Panc1 (cell line): ENCODE measurements around the gene PARD3. TPM values are rescaled to one million over a fixed set of nuclear protein-coding genes. Genes with fewer than 3 reads are reported as not detected.
"Not testable (repeated sequence)": the region's sequence is repeated elsewhere in the genome, so short reads cannot be mapped to it uniquely, and the experiment has no call there.

Source experiments
- ATAC-seq: fragments of 200-7000 bp; cut with Tn5 transposase; 2 replicates; pipeline ENCODE4 v1.9.1; 2020; ENCODE audit warnings: mild to moderate bottlenecking, moderate library complexity
- BruUV-seq: library from RNA; stranded (reverse); fragments of 400-500 nt; replicated peaks from 2 replicates; lab custom pipeline; 2021; lab: Mats Ljungman, UMichigan
- CTCF ChIA-PET: fragments of 300-600 bp; sonication (Branson Sonifier 250); formaldehyde crosslinking; loops from one replicate; lab custom pipeline; 2022; ENCODE audit warnings: antibody characterized with exemption; lab: Charles Lee
- POLR2A ChIA-PET: fragments of 300-600 bp; sonication (Branson Sonifier 250); formaldehyde crosslinking; loops from one replicate; lab custom pipeline; 2022; ENCODE audit warnings: antibody characterized with exemption; lab: Charles Lee
- DNase-seq: peaks from one replicate; pipeline ENCODE4 v3.0.0-alpha.2; 2010; ENCODE audit warnings: low read depth, low spot score
- H3K27ac ChIP-seq: 2 replicates; pipeline ENCODE4 v1.5.1; 2011; ENCODE audit warnings: mild to moderate bottlenecking, low read length, inconsistent platforms
- H3K27me3 ChIP-seq: fragments of 200-500 bp; sonication (Bioruptor generic); 2 replicates; pipeline ENCODE4 v1.6.0; 2014; ENCODE audit warnings: low read length, inconsistent platforms; ENCODE audit not compliant: control insufficient read depth, insufficient read depth
- H3K36me3 ChIP-seq: fragments of 200-500 bp; sonication (Bioruptor generic); 2 replicates; pipeline ENCODE4 v1.5.1; 2014; ENCODE audit warnings: inconsistent platforms, mild to moderate bottlenecking, low read length, moderate library complexity; ENCODE audit not compliant: control insufficient read depth, insufficient read depth
- H3K4me1 ChIP-seq: 2 replicates; pipeline ENCODE4 v1.5.1; 2011; ENCODE audit warnings: inconsistent platforms, mild to moderate bottlenecking, low read length, moderate library complexity; ENCODE audit not compliant: control insufficient read depth, insufficient read depth
- H3K4me3 ChIP-seq, 2 experiments: 2 replicates each; pipeline ENCODE4 v1.5.1; 2011 to 2012; ENCODE audit warnings: low read depth in 2 of 2, low read length in 2 of 2, mild to moderate bottlenecking in 2 of 2, inconsistent platforms in 1 of 2, moderate library complexity in 1 of 2
- H3K9me3 ChIP-seq: fragments of 200-500 bp; sonication (Bioruptor generic); 2 replicates; pipeline ENCODE4 v1.5.1; 2014; ENCODE audit warnings: low read depth, mild to moderate bottlenecking, inconsistent platforms, low read length, moderate library complexity; ENCODE audit not compliant: control insufficient read depth, insufficient read depth
- CTCF ChIP-seq: fragments of 450-650 bp; IDR thresholded peaks from 2 replicates; pipeline ENCODE4 v1.5.1; 2017; ENCODE audit warnings: mild to moderate bottlenecking
- POLR2AphosphoS5 ChIP-seq: IDR thresholded peaks from 2 replicates; pipeline ENCODE4 v1.6.1; 2012; ENCODE audit warnings: mild to moderate bottlenecking, low read depth, low read length, moderate library complexity
- SIN3A ChIP-seq: IDR thresholded peaks from 2 replicates; pipeline ENCODE4 v1.6.1; 2012; ENCODE audit warnings: low read depth, mild to moderate bottlenecking, low read length, moderate library complexity, borderline replicate concordance; ENCODE audit not compliant: insufficient read depth
- TCF7L2 ChIP-seq: IDR thresholded peaks from 2 replicates; pipeline ENCODE4 v1.6.1; 2011; ENCODE audit warnings: mild to moderate bottlenecking, low read depth, low read length, inconsistent platforms
- in situ Hi-C: cut with HindIII; loops from 2 replicates; pipeline ENCODE4 v1.10.0; 2016; ENCODE audit warnings: low sequenced_read_pairs, low pct_unique_long_range_greater_than_20kb
- intact Hi-C: fragments of 100-400 bp; cut with micrococcal nuclease; formaldehyde crosslinking; loops from one replicate; pipeline ENCODE4 v1.10.0; 2022; ENCODE audit not compliant: unreplicated experiment
- total RNA-seq: library from RNA; stranded (reverse); gene quantifications from one replicate; pipeline ENCODE4 v1.2.1, GENCODE V29; 2021; ENCODE audit not compliant: unreplicated experiment
- TF ChIP-seq, protein P1 (sequence below), 2 experiments: IDR thresholded peaks; 2 replicates each; pipeline ENCODE4 v1.6.1; 2011 to 2012; ENCODE audit warnings: low read depth in 2 of 2, control low read depth in 1 of 2, low read length in 1 of 2, mild to moderate bottlenecking in 1 of 2, moderate library complexity in 1 of 2; ENCODE audit not compliant: insufficient read depth in 1 of 2

PARD3 gene
- total RNA-seq, 1 experiment from 2014 or later = 29.8 TPM

GRCh38 chr10:34074051-34074450 lies 741.0 kb downstream of the PARD3 start:
- no peaks in the 10 kb centered on the region for H3K36me3 ChIP-seq
- TF ChIP-seq CTCF = no peak
- TF ChIP-seq TCF7L2 = no peak
- TF ChIP-seq SIN3A = no peak
- TF ChIP-seq POLR2AphosphoS5 = no peak
- TF ChIP-seq, protein P1, sequence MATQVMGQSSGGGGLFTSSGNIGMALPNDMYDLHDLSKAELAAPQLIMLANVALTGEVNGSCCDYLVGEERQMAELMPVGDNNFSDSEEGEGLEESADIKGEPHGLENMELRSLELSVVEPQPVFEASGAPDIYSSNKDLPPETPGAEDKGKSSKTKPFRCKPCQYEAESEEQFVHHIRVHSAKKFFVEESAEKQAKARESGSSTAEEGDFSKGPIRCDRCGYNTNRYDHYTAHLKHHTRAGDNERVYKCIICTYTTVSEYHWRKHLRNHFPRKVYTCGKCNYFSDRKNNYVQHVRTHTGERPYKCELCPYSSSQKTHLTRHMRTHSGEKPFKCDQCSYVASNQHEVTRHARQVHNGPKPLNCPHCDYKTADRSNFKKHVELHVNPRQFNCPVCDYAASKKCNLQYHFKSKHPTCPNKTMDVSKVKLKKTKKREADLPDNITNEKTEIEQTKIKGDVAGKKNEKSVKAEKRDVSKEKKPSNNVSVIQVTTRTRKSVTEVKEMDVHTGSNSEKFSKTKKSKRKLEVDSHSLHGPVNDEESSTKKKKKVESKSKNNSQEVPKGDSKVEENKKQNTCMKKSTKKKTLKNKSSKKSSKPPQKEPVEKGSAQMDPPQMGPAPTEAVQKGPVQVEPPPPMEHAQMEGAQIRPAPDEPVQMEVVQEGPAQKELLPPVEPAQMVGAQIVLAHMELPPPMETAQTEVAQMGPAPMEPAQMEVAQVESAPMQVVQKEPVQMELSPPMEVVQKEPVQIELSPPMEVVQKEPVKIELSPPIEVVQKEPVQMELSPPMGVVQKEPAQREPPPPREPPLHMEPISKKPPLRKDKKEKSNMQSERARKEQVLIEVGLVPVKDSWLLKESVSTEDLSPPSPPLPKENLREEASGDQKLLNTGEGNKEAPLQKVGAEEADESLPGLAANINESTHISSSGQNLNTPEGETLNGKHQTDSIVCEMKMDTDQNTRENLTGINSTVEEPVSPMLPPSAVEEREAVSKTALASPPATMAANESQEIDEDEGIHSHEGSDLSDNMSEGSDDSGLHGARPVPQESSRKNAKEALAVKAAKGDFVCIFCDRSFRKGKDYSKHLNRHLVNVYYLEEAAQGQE (IDR thresholded peaks at IDR 0.05; ENCODE audit: insufficient read depth in 1 of 2, low read depth in 2 of 2, low read length in 1 of 2) = no peak
- H3K4me3 ChIP-seq = no peak overlapping the region
- H3K27me3 ChIP-seq = no peaks in the 10 kb centered on the region
- intact Hi-C loops (no loop called here), in situ Hi-C loops (no loop called here)
- ChIA-PET CTCF (interaction anchor here (0.6 kb wide), 1 partner anchor 212 kb away, joined by 3 read pairs; no protein-coding TSS in a partner anchor), POLR2A (interaction anchor here (0.5 kb wide), 1 partner anchor 744 kb away, joined by 4 read pairs; no protein-coding TSS in a partner anchor)
- no peaks in the 10 kb centered on the region for H3K4me1 ChIP-seq
- ATAC-seq = no peak
- no peak overlapping the region for H3K27ac ChIP-seq
- BruUV-seq = no TSS peak
- H3K9me3 ChIP-seq = no peaks in the 10 kb centered on the region
- no peak for DNase-seq

GRCh38 chr10:34067741-34068140 lies 747.4 kb downstream of the PARD3 start:
- POLR2A ChIA-PET, DNase-seq, BruUV-seq: not testable (repeated sequence)

DNA sequence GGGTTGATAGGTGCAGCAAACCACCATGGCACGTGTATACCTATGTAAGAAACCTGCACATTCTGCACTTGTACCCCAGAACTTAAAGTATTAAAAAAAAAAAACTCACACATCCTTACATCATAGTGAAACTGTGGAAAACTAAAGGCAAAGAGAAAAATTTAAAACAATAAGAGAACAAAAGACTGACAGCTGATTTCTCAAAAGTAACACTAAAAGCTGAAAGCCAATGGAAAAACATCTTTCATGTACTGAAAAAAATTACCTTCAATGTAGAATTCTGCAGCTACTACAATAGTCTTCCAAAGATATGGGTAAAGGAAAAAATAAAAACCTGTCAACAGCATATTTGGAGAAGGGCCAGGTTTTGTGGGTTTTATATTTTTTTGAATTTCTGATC lies 751.5 kb downstream of the PARD3 start:
- Histone ChIP-seq H3K27me3 (no peaks in the 10 kb centered on the region), H3K27ac (no peak overlapping the region), H3K4me3 (no peak overlapping the region), H3K9me3 (peaks cover 5% of the 10 kb centered on the region), H3K4me1 (no peaks in the 10 kb centered on the region), H3K36me3 (no peaks in the 10 kb centered on the region)
- ATAC-seq (no peak), DNase-seq (no peak)
- POLR2A ChIA-PET = no interaction called here
- intact Hi-C loops = no loop called here
- no TSS peak for BruUV-seq
- in situ Hi-C loops = no loop called here
- TF ChIP-seq, protein P1 (IDR thresholded peaks at IDR 0.05; ENCODE audit: insufficient read depth in 1 of 2, low read depth in 2 of 2, low read length in 1 of 2) = no peak
- TF ChIP-seq POLR2AphosphoS5 (no peak), CTCF (no peak), SIN3A (no peak), TCF7L2 (no peak)
- CTCF ChIA-PET = no interaction called here

More at GRCh38 chr10:34067741-34068140, 747.4 kb downstream of the PARD3 start:
- in situ Hi-C loops, H3K36me3 ChIP-seq, H3K27ac ChIP-seq, CTCF ChIA-PET, ATAC-seq, H3K9me3 ChIP-seq, H3K4me3 ChIP-seq, H3K4me1 ChIP-seq, intact Hi-C loops, H3K27me3 ChIP-seq: not testable (repeated sequence)
